HCT116 (cell line): ENCODE results near the gene IBA57. TPM values are rescaled to one million over a fixed set of nuclear protein-coding genes. Genes with fewer than 3 reads are reported as not detected.

Experiments used
- ATAC-seq: fragments of 200-7000 bp; cut with Tn5 transposase; 2 replicates; pipeline ENCODE4 v1.9.1; 2020; ENCODE audit warnings: mild to moderate bottlenecking, moderate library complexity
- BruUV-seq: library from RNA; stranded (reverse); fragments of 400-500 nt; replicated peaks from 2 replicates; lab custom pipeline; 2021; lab: Mats Ljungman, UMichigan
- CTCF ChIA-PET: fragments of 300-600 bp; sonication (Branson Sonifier 250); formaldehyde crosslinking; loops from one replicate; lab custom pipeline; 2021; ENCODE audit warnings: antibody characterized with exemption; lab: Charles Lee
- POLR2A ChIA-PET: fragments of 300-600, 350-600 bp; sonication (Branson Sonifier 250); formaldehyde crosslinking; loops from one replicate; lab custom pipeline; 2021; ENCODE audit warnings: antibody characterized with exemption; lab: Charles Lee
- RAD21 ChIA-PET, 2 experiments: fragments of 300-600 bp; sonication (Branson Sonifier 250); formaldehyde crosslinking; loops; one replicate each; lab custom pipeline; 2023; ENCODE audit warnings: low total read pairs in 2 of 2; ENCODE audit not compliant: uncharacterized antibody in 2 of 2, unreplicated experiment in 2 of 2, low non-redundant PET in 1 of 2; lab: Charles Lee
- DNase-seq: peaks from one replicate; pipeline ENCODE4 v3.0.0-alpha.2; 2010; ENCODE audit warnings: low read depth, low spot score
- H2AFZ ChIP-seq: fragments of 200-600 bp; shearing (Covaris generic), sonication (generic); 2 replicates; pipeline ENCODE4 v1.6.1; 2017; ENCODE audit warnings: low read depth, mixed run types, mixed read lengths, antibody characterized with exemption, low read length; ENCODE audit not compliant: poor library complexity, severe bottlenecking
- H3K27ac ChIP-seq: 2 replicates; pipeline ENCODE4 v1.5.1; 2012; ENCODE audit warnings: low read depth, low read length
- H3K27me3 ChIP-seq: fragments of 200-600 bp; sonication (generic); 2 replicates; pipeline ENCODE4 v1.6.1; 2016; ENCODE audit warnings: mixed run types, low read length, mixed read lengths; ENCODE audit not compliant: insufficient read depth
- H3K36me3 ChIP-seq, 2 experiments: fragments of 200-500 bp in 1 of 2; fragments of 200-600 bp in 1 of 2; sonication (Bioruptor generic) in 1 of 2; sonication (generic) in 1 of 2; 2 replicates each; pipeline versions ENCODE4 v1.5.1 to v1.6.1; 2014 to 2016; ENCODE audit warnings: low read length in 2 of 2, inconsistent platforms in 1 of 2, mixed read lengths in 1 of 2, mixed run types in 1 of 2; ENCODE audit not compliant: insufficient read depth in 2 of 2, control insufficient read depth in 1 of 2
- H3K4me1 ChIP-seq, 2 experiments: fragments of 200-600 bp in 1 of 2; sonication (generic) in 1 of 2; 2 replicates each; pipeline versions ENCODE4 v1.5.1 to v1.6.1; 2012 to 2017; ENCODE audit warnings: low read length in 2 of 2, inconsistent platforms in 1 of 2, mild to moderate bottlenecking in 1 of 2, mixed read lengths in 1 of 2, mixed run types in 1 of 2, moderate library complexity in 1 of 2; ENCODE audit not compliant: insufficient read depth in 2 of 2, control insufficient read depth in 1 of 2
- H3K4me2 ChIP-seq: fragments of 200-600 bp; sonication (generic); 2 replicates; pipeline ENCODE4 v1.6.1; 2017; ENCODE audit warnings: mixed run types, low read length, mixed read lengths
- H3K4me3 ChIP-seq, 2 experiments: fragments of 200-600 bp in 1 of 2; sonication (generic) in 1 of 2; replicated peaks in 1 of 2; 2 replicates each; pipeline ENCODE4 v1.5.1; 2011 to 2016; ENCODE audit warnings: low read length in 2 of 2, control low read depth in 1 of 2, low read depth in 1 of 2, mild to moderate bottlenecking in 1 of 2, mixed read lengths in 1 of 2, mixed run types in 1 of 2
- H3K79me2 ChIP-seq: fragments of 200-600 bp; sonication (generic); 2 replicates; pipeline ENCODE4 v1.6.1; 2017; ENCODE audit warnings: mild to moderate bottlenecking, mixed run types, low read length, moderate library complexity, mixed read lengths; ENCODE audit not compliant: insufficient read depth
- H3K9ac ChIP-seq: fragments of 200-600 bp; sonication (generic); 2 replicates; pipeline ENCODE4 v1.6.1; 2016; ENCODE audit warnings: low read length, mixed read lengths
- H3K9me2 ChIP-seq: fragments of 200-600 bp; sonication (generic), shearing (Covaris generic); 2 replicates; pipeline ENCODE4 v1.6.1; 2017; ENCODE audit warnings: mixed run types, mild to moderate bottlenecking, moderate library complexity; ENCODE audit not compliant: insufficient read depth
- H3K9me3 ChIP-seq, 2 experiments: fragments of 200-500 bp in 1 of 2; fragments of 200-600 bp in 1 of 2; sonication (Bioruptor generic) in 1 of 2; sonication (generic) in 1 of 2; 2 replicates each; pipeline ENCODE4 v1.6.1; 2014 to 2017; ENCODE audit warnings: low read length in 2 of 2, mixed read lengths in 2 of 2, inconsistent platforms in 1 of 2, low read depth in 1 of 2, mild to moderate bottlenecking in 1 of 2, mixed run types in 1 of 2, moderate library complexity in 1 of 2; ENCODE audit not compliant: control insufficient read depth in 1 of 2, insufficient read depth in 1 of 2
- H4K20me1 ChIP-seq: fragments of 200-600 bp; sonication (generic), shearing (Covaris generic); 2 replicates; pipeline ENCODE4 v1.6.1; 2017; ENCODE audit warnings: mixed run types, mild to moderate bottlenecking, moderate library complexity; ENCODE audit not compliant: insufficient read depth
- CEBPB ChIP-seq: IDR thresholded peaks from 2 replicates; pipeline ENCODE4 v1.6.1; 2012; ENCODE audit warnings: low read depth
- CTCF ChIP-seq, 3 experiments: fragments of 200-600 bp in 1 of 3; sonication (generic) in 1 of 3; IDR thresholded peaks in 2 of 3; conservative IDR thresholded peaks in 1 of 3; 2 replicates each; pipeline ENCODE4 v1.5.1; 2012 to 2017; ENCODE audit warnings: low read depth in 2 of 3, low read length in 2 of 3, antibody characterized with exemption in 1 of 3, borderline replicate concordance in 1 of 3, control low read depth in 1 of 3, mild to moderate bottlenecking in 1 of 3, mixed read lengths in 1 of 3, mixed run types in 1 of 3, moderate library complexity in 1 of 3; ENCODE audit not compliant: insufficient read depth in 1 of 3
- EZH2 ChIP-seq: fragments of 200-600 bp; sonication (generic); IDR thresholded peaks from 2 replicates; pipeline ENCODE4 v1.6.1; 2017; ENCODE audit warnings: antibody characterized with exemption, mixed run types
- EZH2phosphoT487 ChIP-seq: fragments of 200-600 bp; IDR thresholded peaks from 2 replicates; pipeline ENCODE4 v1.6.1; 2018; ENCODE audit warnings: antibody characterized with exemption, borderline replicate concordance
- JUND ChIP-seq: IDR thresholded peaks from 2 replicates; pipeline ENCODE4 v1.6.1; 2012
- MAX ChIP-seq: IDR thresholded peaks from 2 replicates; pipeline ENCODE4 v1.6.1; 2012
- POLR2A ChIP-seq: IDR thresholded peaks from 2 replicates; pipeline ENCODE4 v1.7.0; 2011; ENCODE audit warnings: borderline replicate concordance; ENCODE audit not compliant: insufficient read depth, insufficient read length; ENCODE audit errors: extremely low read depth
- POLR2AphosphoS5 ChIP-seq: IDR thresholded peaks from 2 replicates; pipeline ENCODE4 v1.6.1; 2011; ENCODE audit warnings: mild to moderate bottlenecking, low read depth, low read length, moderate library complexity
- REST ChIP-seq: IDR thresholded peaks from 2 replicates; pipeline ENCODE4 v1.6.1; 2012; ENCODE audit warnings: low read depth
- SIN3A ChIP-seq: IDR thresholded peaks from 2 replicates; pipeline ENCODE4 v1.6.1; 2012; ENCODE audit warnings: low read depth
- SP1 ChIP-seq: IDR thresholded peaks from 2 replicates; pipeline ENCODE4 v1.6.1; 2012; ENCODE audit warnings: low read depth
- TCF7L2 ChIP-seq: IDR thresholded peaks from 2 replicates; pipeline ENCODE4 v1.7.0; 2011; ENCODE audit warnings: borderline replicate concordance, inconsistent platforms; ENCODE audit not compliant: insufficient read depth, insufficient read length; ENCODE audit errors: extremely low read depth
- YY1 ChIP-seq: IDR thresholded peaks from 2 replicates; pipeline ENCODE4 v1.6.1; 2011; ENCODE audit warnings: low read length, low read depth, moderate library complexity, mild to moderate bottlenecking; ENCODE audit not compliant: insufficient replicate concordance; ENCODE audit errors: extremely low read depth
- ZBTB33 ChIP-seq: IDR thresholded peaks from 2 replicates; pipeline ENCODE4 v1.6.1; 2011; ENCODE audit warnings: mild to moderate bottlenecking, low read length, moderate library complexity; ENCODE audit not compliant: insufficient replicate concordance; ENCODE audit errors: extremely low read depth
- ZNF274 ChIP-seq: fragments of 200-500 bp; sonication (Bioruptor generic); IDR thresholded peaks from 2 replicates; pipeline ENCODE4 v1.6.1; 2014; ENCODE audit warnings: mild to moderate bottlenecking, low read depth, low read length, inconsistent platforms
- intact Hi-C: fragments of 100-400 bp; cut with micrococcal nuclease; formaldehyde crosslinking; loops from 2 replicates; pipeline ENCODE4 v1.10.0; 2022
- total RNA-seq: library from RNA; stranded (reverse); gene quantifications from one replicate; pipeline ENCODE4 v1.2.1, GENCODE V29; 2021; ENCODE audit not compliant: unreplicated experiment

The IBA57 gene
- total RNA-seq, 1 experiment from 2014 or later = 11.6 TPM

- no peaks in the 10 kb centered on the region; a peak in 1 of 4 replicates for H3K4me1 ChIP-seq
- ChIA-PET POLR2A (no interaction called here), RAD21 (no interaction called here), CTCF (no interaction called here)
- no peak overlapping the region for H3K4me3 ChIP-seq
- ATAC-seq (no peak), DNase-seq (no peak)
- 0 out of 4 replicates have a peak, but pooled peaks cover 0 to 6% of the 10 kb centered on the region in 2 experiments for H3K36me3 ChIP-seq
- H3K4me2 ChIP-seq = no peak overlapping the region
- H3K9me2 ChIP-seq = no peaks in the 10 kb centered on the region
- H3K27me3 ChIP-seq = no peaks in the 10 kb centered on the region
- BruUV-seq = no TSS peak
- no peak overlapping the region for H2AFZ ChIP-seq
- H3K79me2 ChIP-seq = peaks cover 32% of the 10 kb centered on the region
- TF ChIP-seq SP1 (no peak), POLR2AphosphoS5 (no peak), MAX (no peak), ZBTB33 (no peak), JUND (no peak), YY1 (no peak), SIN3A (no peak), CEBPB (no peak), EZH2phosphoT487 (no peak), TCF7L2 (no peak), REST (no peak), CTCF (IDR thresholded peaks at IDR 0.05 in 2 of 3, conservative IDR thresholded peaks at IDR 0.05 in 1 of 3; ENCODE audit: borderline replicate concordance in 1 of 3, insufficient read depth in 1 of 3, low read depth in 2 of 3, low read length in 2 of 3) (no peak), POLR2A (no peak), EZH2 (no peak), ZNF274 (no peak)
- TF ChIP-seq, all 23 proteins: peak for 0
- H3K9me3 ChIP-seq = no peaks in the 10 kb centered on the region
- no peak overlapping the region for H3K9ac ChIP-seq
- H4K20me1 ChIP-seq = no peaks in the 10 kb centered on the region
- intact Hi-C loops = no loop called here
- H3K27ac ChIP-seq = no peak overlapping the region
These were observed 17.8 kb upstream of the IBA57 start for GRCh38 chr1:228147768-228148167.
